ENCODE data around the gene DEFB118. TPM values are rescaled to one million over a fixed set of nuclear protein-coding genes. Genes with fewer than 3 reads are reported as not detected.

DEFB118 gene
- total RNA-seq = not detected in 2 replicates

GRCh38 chr20:31368301-31368700 is at the start of gene DEFB118:
TSS of gene DEFB118 (plus strand) at chr20:31368601. CDS start at chr20:31368651, 50 bp downstream.

DNA sequence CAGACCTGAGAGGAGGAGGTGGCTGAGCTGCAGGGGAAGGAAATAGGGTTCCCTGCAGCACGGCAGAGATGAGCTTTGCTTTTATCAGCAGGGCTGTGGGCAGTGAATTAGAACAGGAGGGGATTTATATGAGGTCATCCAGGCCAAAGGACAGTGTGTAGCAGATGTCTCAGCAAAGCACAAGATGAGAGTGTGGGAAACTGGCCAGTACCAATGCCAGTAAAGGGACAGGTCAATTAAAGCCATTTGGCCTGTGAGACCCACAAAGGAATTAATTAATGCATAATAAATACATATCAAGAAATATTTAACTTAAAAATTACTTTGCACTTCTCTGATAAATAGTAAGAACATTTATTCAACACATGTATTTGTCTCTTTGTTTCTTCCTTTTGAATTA is 22.1 kb downstream of the DEFB118 start, which contains the start of gene DEFB119:
Gene DEFB119, minus strand, starts transcription at position 101 of the 400 bp plus-strand sequence. CDS start 107 bp downstream, outside the sequence.

DNA sequence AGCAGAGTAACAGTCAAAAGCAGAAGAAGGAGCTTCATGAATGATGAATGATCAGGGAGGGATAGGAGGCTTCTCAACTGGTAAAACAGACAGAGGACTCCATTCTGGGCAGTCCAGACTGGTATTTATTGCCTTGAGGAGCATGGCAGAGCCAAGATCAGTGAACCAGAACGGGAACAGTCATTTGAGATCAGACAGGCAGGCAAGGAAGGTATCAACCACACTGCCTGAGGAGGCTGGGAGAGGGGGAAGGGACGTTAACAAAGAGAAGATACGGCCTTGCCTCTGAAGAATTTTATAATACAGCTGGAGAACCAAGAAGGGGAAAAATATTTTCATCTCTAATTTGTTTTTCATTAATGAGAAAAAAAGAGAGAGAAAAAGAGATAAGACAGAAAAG is 37.7 kb downstream of the DEFB118 start, which contains the start of gene DEFB121:
Gene DEFB121, minus strand, starts transcription at position 101 of the 400 bp plus-strand sequence. Its CDS starts 63 bp downstream, at position 38.

Other genes with a start within 250 kb of the DEFB118 start
- gene DEFB115, start 110.9 kb upstream of the DEFB118 start, total RNA-seq = not detected in 2 replicates
- not detected in 2 replicates for gene DEFB116, start 60.0 kb upstream of the DEFB118 start, total RNA-seq
- not detected in 2 replicates for gene DEFB119, start 22.0 kb downstream of the DEFB118 start, total RNA-seq
- not detected in 2 replicates for gene DEFB121, start 37.6 kb downstream of the DEFB118 start, total RNA-seq
- not detected in 2 replicates for gene DEFB123, start 72.0 kb downstream of the DEFB118 start, total RNA-seq
- gene DEFB124, start 106.5 kb downstream of the DEFB118 start, total RNA-seq = not detected in 2 replicates
- 1.7 and 1.8 TPM in 2 replicates for gene REM1, start 106.7 kb downstream of the DEFB118 start, total RNA-seq
- 71.5 and 72.6 TPM in 2 replicates for gene HM13, start 145.8 kb downstream of the DEFB118 start, total RNA-seq
- 189 and 395 TPM in 2 replicates for gene ID1, start 236.7 kb downstream of the DEFB118 start, total RNA-seq

Data from aortic smooth muscle cell (primary cell).